ENCODE results near the gene CTIF. TPM values are rescaled to one million over a fixed set of nuclear protein-coding genes. Genes with fewer than 3 reads are reported as not detected.

Gene CTIF
- total RNA-seq, 1 donor = 86.4 TPM

GRCh38 chr18:48783616-48784520 is 245.0 kb downstream of the CTIF start:
- no peak for DNase-seq (ENCODE audit: low read depth)
- H3K4me3 ChIP-seq (ENCODE audit: low read depth, low read length) = no peak overlapping the region

GRCh38 chr18:48784656-48785055 is 245.8 kb downstream of the CTIF start:
- H3K4me3 ChIP-seq (ENCODE audit: low read depth, low read length) = no peak overlapping the region
- no peak for DNase-seq (ENCODE audit: low read depth)
- no peak for TF ChIP-seq CTCF (IDR thresholded peaks at IDR 0.05; ENCODE audit: insufficient read depth, low read depth, low read length)

More at GRCh38 chr18:48783616-48784520, 245.0 kb downstream of the CTIF start:
- TF ChIP-seq CTCF (IDR thresholded peaks at IDR 0.05; ENCODE audit: insufficient read depth, low read depth, low read length) = no peak

GRCh38 chr18:48785091-48785614 is 246.3 kb downstream of the CTIF start:
- TF ChIP-seq CTCF (IDR thresholded peaks at IDR 0.05; ENCODE audit: insufficient read depth, low read depth, low read length) = no peak
- no peak for DNase-seq (ENCODE audit: low read depth)
- H3K4me3 ChIP-seq (ENCODE audit: low read depth, low read length) = no peak overlapping the region

- TF ChIP-seq CTCF (IDR thresholded peaks at IDR 0.05; ENCODE audit: insufficient read depth, low read depth, low read length) = no peak
- no peak overlapping the region for H3K4me3 ChIP-seq (ENCODE audit: low read depth, low read length)
- no peak for DNase-seq (ENCODE audit: low read depth)
These were observed 247.1 kb downstream of the CTIF start for GRCh38 chr18:48785736-48786454.

- no peak for TF ChIP-seq CTCF (IDR thresholded peaks at IDR 0.05; ENCODE audit: insufficient read depth, low read depth, low read length)
- H3K4me3 ChIP-seq (ENCODE audit: low read depth, low read length) = no peak overlapping the region
- DNase-seq (ENCODE audit: low read depth) = no peak
These were observed 247.8 kb downstream of the CTIF start for GRCh38 chr18:48786455-48787202.

Measured in fibroblast of villous mesenchyme (primary cell).